Uterus (tissue), 4 donors: Measurements from ENCODE around the gene HMOX2. TPM values are rescaled to one million over a fixed set of nuclear protein-coding genes. Genes with fewer than 3 reads are reported as not detected.

ENCODE experiments used
- DNase-seq, 2 donors: peaks; one replicate each; pipeline ENCODE4 v3.0.0-alpha.2; 2019 to 2020
- H3K27ac ChIP-seq, 2 donors: fragments of 200-600 bp; sonication (generic); 1 replicate in 1 of 2; 2 replicates in 1 of 2; pipeline ENCODE4 v1.5.1; 2016 to 2018
- H3K27me3 ChIP-seq, 2 donors: fragments of 200-600 bp; sonication (generic); one replicate each; pipeline ENCODE4 v1.5.1; 2018 to 2019; ENCODE audit warnings: control low read depth in 1 of 2
- H3K36me3 ChIP-seq, 2 donors: fragments of 200-600 bp; sonication (generic); one replicate each; pipeline ENCODE4 v1.5.1; 2019; ENCODE audit warnings: control low read depth in 1 of 2
- H3K4me1 ChIP-seq, 2 donors: fragments of 200-600 bp; sonication (generic); one replicate each; pipeline ENCODE4 v1.5.1; 2018 to 2019; ENCODE audit warnings: control low read depth in 1 of 2
- H3K4me3 ChIP-seq, 2 donors: fragments of 200-600 bp; sonication (generic); 1 replicate in 1 of 2; 2 replicates in 1 of 2; pipeline ENCODE4 v1.5.1; 2018 to 2019; ENCODE audit warnings: mild to moderate bottlenecking in 1 of 2
- H3K9me3 ChIP-seq, 2 donors: fragments of 200-600 bp; sonication (generic); one replicate each; pipeline ENCODE4 v1.5.1; 2019; ENCODE audit warnings: control low read depth in 1 of 2
- POLR2A ChIP-seq, 2 donors: fragments of 450-650 bp; IDR thresholded peaks; one replicate each; pipeline ENCODE4 v1.6.1; 2016; ENCODE audit warnings: antibody characterized with exemption in 2 of 2, mild to moderate bottlenecking in 1 of 2, moderate library complexity in 1 of 2
- intact Hi-C: fragments of 100-400 bp; cut with DNase I; formaldehyde crosslinking; loops from one replicate; pipeline ENCODE4 v1.15.1; 2023; ENCODE audit warnings: low total_unique reads
- total RNA-seq, 4 donors: library from RNA; depleted of rRNA in 3 of 4; stranded (reverse); fragments of >200 nt in 3 of 4; gene quantifications; one replicate each; pipeline versions ENCODE4 v1.1.0 to v1.2.4, GENCODE V29; 2014 to 2023
- TF ChIP-seq, protein P1 (sequence below), 4 experiments: fragments of 200-600 bp in 2 of 4; fragments of 450-650 bp in 2 of 4; sonication (generic) in 2 of 4; IDR thresholded peaks; one replicate each; pipeline ENCODE4 v1.5.1; 2016 to 2019; ENCODE audit warnings: antibody characterized with exemption in 4 of 4, mild to moderate bottlenecking in 2 of 4, moderate library complexity in 1 of 4
- donor health status: DM: yes; HTN: yes; CAD: no.

Gene HMOX2
- total RNA-seq, 4 donors from 2014 or later = 13.2 to 43.1 (median 34.1) TPM

DNA sequence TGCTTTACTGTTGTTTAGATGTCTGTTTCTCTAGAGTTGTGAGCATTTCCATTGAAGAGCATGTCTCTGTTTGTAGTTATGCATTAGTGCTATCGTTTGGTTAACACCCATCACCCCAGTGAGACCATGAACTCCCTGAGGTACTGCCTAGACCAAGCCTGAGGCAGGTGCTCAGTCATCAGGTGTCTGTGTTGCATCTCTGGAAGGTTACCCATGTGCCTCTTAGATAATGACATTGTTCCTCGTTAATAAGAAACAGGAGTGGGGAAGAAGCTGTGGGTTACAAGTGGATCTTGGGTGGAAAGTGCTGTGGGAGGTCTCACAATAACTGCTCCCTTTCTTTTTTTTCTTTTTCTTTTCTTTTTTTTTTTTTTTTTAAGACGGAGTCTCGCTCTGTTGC is 32.2 kb upstream of the HMOX2 start:
- Histone ChIP-seq H3K4me3 (no peak overlapping the region), H3K9me3 (no peaks in the 10 kb centered on the region), H3K27me3 (no peaks in the 10 kb centered on the region), H3K27ac (no peak overlapping the region), H3K36me3 (no peaks in the 10 kb centered on the region), H3K4me1 (no peaks in the 10 kb centered on the region)
- DNase-seq = no peak
- TF ChIP-seq, protein P1, sequence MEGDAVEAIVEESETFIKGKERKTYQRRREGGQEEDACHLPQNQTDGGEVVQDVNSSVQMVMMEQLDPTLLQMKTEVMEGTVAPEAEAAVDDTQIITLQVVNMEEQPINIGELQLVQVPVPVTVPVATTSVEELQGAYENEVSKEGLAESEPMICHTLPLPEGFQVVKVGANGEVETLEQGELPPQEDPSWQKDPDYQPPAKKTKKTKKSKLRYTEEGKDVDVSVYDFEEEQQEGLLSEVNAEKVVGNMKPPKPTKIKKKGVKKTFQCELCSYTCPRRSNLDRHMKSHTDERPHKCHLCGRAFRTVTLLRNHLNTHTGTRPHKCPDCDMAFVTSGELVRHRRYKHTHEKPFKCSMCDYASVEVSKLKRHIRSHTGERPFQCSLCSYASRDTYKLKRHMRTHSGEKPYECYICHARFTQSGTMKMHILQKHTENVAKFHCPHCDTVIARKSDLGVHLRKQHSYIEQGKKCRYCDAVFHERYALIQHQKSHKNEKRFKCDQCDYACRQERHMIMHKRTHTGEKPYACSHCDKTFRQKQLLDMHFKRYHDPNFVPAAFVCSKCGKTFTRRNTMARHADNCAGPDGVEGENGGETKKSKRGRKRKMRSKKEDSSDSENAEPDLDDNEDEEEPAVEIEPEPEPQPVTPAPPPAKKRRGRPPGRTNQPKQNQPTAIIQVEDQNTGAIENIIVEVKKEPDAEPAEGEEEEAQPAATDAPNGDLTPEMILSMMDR (IDR thresholded peaks at IDR 0.05) = no peak
- no peak for TF ChIP-seq POLR2A (IDR thresholded peaks at IDR 0.05)
- intact Hi-C loops = no loop called here

DNA sequence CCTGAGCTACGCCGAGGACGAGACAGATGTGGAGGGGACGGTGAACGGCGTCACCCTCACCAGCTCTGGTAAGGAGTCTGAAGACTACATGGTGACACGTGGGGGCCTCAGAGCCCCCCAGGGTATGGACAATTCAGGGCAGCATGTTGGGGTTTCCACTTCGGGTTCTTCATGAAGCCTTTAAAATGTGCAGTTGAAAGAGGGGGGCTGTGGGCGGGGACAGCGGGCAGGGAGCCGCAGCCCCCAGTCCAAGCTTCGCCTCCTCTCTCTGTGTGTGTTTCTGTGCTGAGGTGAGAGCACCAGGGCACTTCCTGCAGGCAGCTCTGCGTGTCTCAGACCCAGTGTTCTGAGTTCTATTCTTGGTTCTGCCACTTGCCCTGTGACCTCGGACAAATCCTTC is 25.8 kb upstream of the HMOX2 start:
- H3K4me1 ChIP-seq = no peaks in the 10 kb centered on the region
- H3K36me3 ChIP-seq = no peaks in the 10 kb centered on the region
- no peaks in the 10 kb centered on the region for H3K27me3 ChIP-seq
- H3K9me3 ChIP-seq = no peaks in the 10 kb centered on the region
- intact Hi-C loops = no loop called here
- no peak overlapping the region for H3K27ac ChIP-seq
- no peak for TF ChIP-seq POLR2A (IDR thresholded peaks at IDR 0.05)
- TF ChIP-seq, protein P1 (IDR thresholded peaks at IDR 0.05) = no peak
- DNase-seq = no peak
- no peak overlapping the region for H3K4me3 ChIP-seq

DNA sequence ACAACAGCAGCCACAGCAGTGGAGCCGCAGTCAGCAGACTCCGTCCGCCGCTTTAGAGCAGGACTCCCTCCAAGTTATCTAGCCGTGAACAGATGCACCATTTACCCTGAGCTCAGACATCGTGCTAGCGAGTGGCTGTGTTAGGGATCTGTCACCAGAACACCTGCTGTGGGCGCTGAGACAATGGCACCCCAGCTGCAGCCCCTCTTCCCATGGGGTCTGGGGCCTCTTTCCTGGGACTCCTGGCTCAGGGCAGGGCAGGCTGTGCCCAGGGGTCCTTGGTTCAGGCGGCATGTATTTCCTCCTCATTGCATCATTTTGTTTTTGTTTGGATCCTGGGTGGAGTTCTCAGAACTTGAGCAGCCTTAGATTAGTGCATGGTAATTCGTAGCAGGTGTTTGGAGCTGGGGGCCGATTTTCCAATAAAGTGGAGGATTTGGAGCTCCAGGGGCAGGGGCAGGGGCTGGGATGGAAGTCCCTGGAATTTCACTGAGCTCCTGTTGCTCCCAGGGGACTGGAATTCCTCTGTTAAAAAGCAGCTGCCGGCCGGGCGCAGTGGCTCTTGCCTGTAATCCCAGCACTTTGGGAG is 25.2 kb upstream of the HMOX2 start:
- H3K4me1 ChIP-seq = no peaks in the 10 kb centered on the region
- no peaks in the 10 kb centered on the region for H3K36me3 ChIP-seq
- intact Hi-C loops = no loop called here
- no peak overlapping the region for H3K27ac ChIP-seq
- TF ChIP-seq POLR2A (IDR thresholded peaks at IDR 0.05) = no peak
- TF ChIP-seq, protein P1 (IDR thresholded peaks at IDR 0.05) = no peak
- H3K27me3 ChIP-seq = no peaks in the 10 kb centered on the region
- no peaks in the 10 kb centered on the region for H3K9me3 ChIP-seq
- H3K4me3 ChIP-seq = no peak overlapping the region
- no peak for DNase-seq

DNA sequence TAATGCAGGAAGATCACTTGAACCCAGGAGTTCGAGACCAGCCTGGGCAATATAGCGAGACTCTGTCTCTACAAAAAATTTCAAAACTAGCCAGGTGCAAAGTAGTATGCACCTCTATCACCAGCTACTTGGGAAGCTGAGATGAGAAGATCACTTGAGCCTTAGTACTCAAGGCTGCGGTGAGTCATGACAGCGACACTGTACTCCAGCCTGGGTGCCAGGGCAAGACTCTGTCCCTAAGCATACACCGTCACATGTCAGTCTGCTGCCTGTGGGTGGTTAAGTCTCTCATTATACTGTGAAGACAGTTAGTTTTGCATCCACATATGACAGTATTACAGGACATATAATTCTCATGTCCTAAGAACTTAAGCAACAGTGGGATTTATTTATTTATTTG is 23.5 kb upstream of the HMOX2 start:
- H3K27ac ChIP-seq = no peak overlapping the region
- H3K4me3 ChIP-seq = no peak overlapping the region
- intact Hi-C loops = no loop called here
- no peaks in the 10 kb centered on the region for H3K27me3 ChIP-seq
- H3K9me3 ChIP-seq = no peaks in the 10 kb centered on the region
- no peak for DNase-seq
- no peak for TF ChIP-seq POLR2A (IDR thresholded peaks at IDR 0.05)
- TF ChIP-seq, protein P1 (IDR thresholded peaks at IDR 0.05) = no peak
- H3K36me3 ChIP-seq = no peaks in the 10 kb centered on the region
- H3K4me1 ChIP-seq = no peaks in the 10 kb centered on the region

DNA sequence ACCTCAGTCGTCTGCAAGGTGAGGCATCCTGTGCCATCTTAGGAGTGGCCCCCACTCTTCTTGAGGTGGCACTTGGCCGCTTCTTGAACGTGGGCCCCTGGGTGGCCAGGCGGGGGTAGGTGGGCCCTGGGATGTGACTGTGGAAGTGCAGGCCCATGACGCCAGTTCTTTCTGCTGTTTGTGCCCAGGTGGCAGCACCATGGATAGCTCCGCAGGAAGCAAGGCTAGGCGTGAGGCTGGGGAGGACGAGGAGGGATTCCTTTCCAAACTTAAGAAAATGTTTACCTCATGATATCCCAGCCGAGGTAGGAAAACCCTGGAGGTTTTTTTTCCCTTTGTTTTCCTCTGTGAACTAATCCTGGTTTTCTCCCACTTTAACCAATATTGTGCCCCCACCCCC is 21.6 kb upstream of the HMOX2 start:
- no peaks in the 10 kb centered on the region for H3K27me3 ChIP-seq
- intact Hi-C loops = no loop called here
- no peak for DNase-seq
- H3K4me3 ChIP-seq = no peak overlapping the region
- no peak overlapping the region for H3K27ac ChIP-seq
- TF ChIP-seq, protein P1 (IDR thresholded peaks at IDR 0.05) = no peak
- no peak for TF ChIP-seq POLR2A (IDR thresholded peaks at IDR 0.05)
- H3K9me3 ChIP-seq = no peaks in the 10 kb centered on the region
- no peaks in the 10 kb centered on the region for H3K36me3 ChIP-seq
- no peaks in the 10 kb centered on the region for H3K4me1 ChIP-seq
